Measurements from ENCODE around the gene PIP5K1B. TPM values are rescaled to one million over a fixed set of nuclear protein-coding genes. Genes with fewer than 3 reads are reported as not detected.

Gene PIP5K1B
- total RNA-seq, 1 experiment from 2014 or later, result not detected

- no peaks in the 10 kb centered on the region for H3K79me2 ChIP-seq (ENCODE audit: low read length)
- H3F3A ChIP-seq (ENCODE audit: low read length, unreplicated experiment), result no peaks in the 10 kb centered on the region
- POLR2A ChIA-PET (ENCODE audit: unreplicated experiment), result no interaction called here
- peaks cover 45% of the 10 kb centered on the region for H3K27me3 ChIP-seq (ENCODE audit: low read length)
- ATAC-seq (no peak), DNase-seq (no peak)
- intact Hi-C loops (cut with micrococcal nuclease), result no loop called here
- no peak overlapping the region for H3K4me2 ChIP-seq (ENCODE audit: low read length)
- H3K9me3 ChIP-seq (ENCODE audit: low read length), result no peaks in the 10 kb centered on the region
- H3K9me2 ChIP-seq (replicated peaks; ENCODE audit: low read length), result no peaks in the 10 kb centered on the region
- no peak overlapping the region for H3K4me3 ChIP-seq (ENCODE audit: low read length)
- H4K20me1 ChIP-seq (ENCODE audit: low read length), result no peaks in the 10 kb centered on the region
- no peak overlapping the region for H2AFZ ChIP-seq (ENCODE audit: low read length)
- H3K4me1 ChIP-seq (ENCODE audit: insufficient read depth, low read length), result no peaks in the 10 kb centered on the region
- no peaks in the 10 kb centered on the region for H3K36me3 ChIP-seq (ENCODE audit: low read depth, low read length)
- BruUV-seq (replicated peaks), result no TSS peak
- no peak for TF ChIP-seq EZH2 (IDR thresholded peaks at IDR 0.05; ENCODE audit: low read length, unreplicated experiment)
- no peak for TF ChIP-seq CTCF (conservative IDR thresholded peaks at IDR 0.05; ENCODE audit: low read depth, low read length)
- no peak for TF ChIP-seq EZH2phosphoT487 (IDR thresholded peaks at IDR 0.05; ENCODE audit: borderline replicate concordance, low read length)
- H3K27ac ChIP-seq (ENCODE audit: low read length), result no peak overlapping the region
- no peak overlapping the region for H3K9ac ChIP-seq (ENCODE audit: low read length)
- CTCF ChIA-PET, result no interaction called here
Measured at GRCh38 chr9:68768619-68769018, 63.6 kb downstream of the PIP5K1B start.

GRCh38 chr9:68769852-68770251, 64.8 kb downstream of the PIP5K1B start:
- no peaks in the 10 kb centered on the region for H3K36me3 ChIP-seq (ENCODE audit: low read depth, low read length)
- no peaks in the 10 kb centered on the region for H4K20me1 ChIP-seq (ENCODE audit: low read length)
- intact Hi-C loops (cut with micrococcal nuclease), result no loop called here
- POLR2A ChIA-PET (ENCODE audit: unreplicated experiment), result interaction anchor here (0.8 kb wide), 1 partner anchor 47 kb away, joined by 9 read pairs; no protein-coding TSS in a partner anchor
- H3K79me2 ChIP-seq (ENCODE audit: low read length), result no peaks in the 10 kb centered on the region
- H3K4me3 ChIP-seq (ENCODE audit: low read length), result no peak overlapping the region
- H2AFZ ChIP-seq (ENCODE audit: low read length), result no peak overlapping the region
- TF ChIP-seq CTCF (conservative IDR thresholded peaks at IDR 0.05; ENCODE audit: low read depth, low read length), result no peak
- no peak for TF ChIP-seq EZH2phosphoT487 (IDR thresholded peaks at IDR 0.05; ENCODE audit: borderline replicate concordance, low read length)
- TF ChIP-seq EZH2 (IDR thresholded peaks at IDR 0.05; ENCODE audit: low read length, unreplicated experiment), result no peak
- BruUV-seq (replicated peaks), result no TSS peak
- H3K4me1 ChIP-seq (ENCODE audit: insufficient read depth, low read length), result no peaks in the 10 kb centered on the region
- H3K9ac ChIP-seq (ENCODE audit: low read length), result no peak overlapping the region
- H3K27ac ChIP-seq (ENCODE audit: low read length), result no peak overlapping the region
- H3K9me3 ChIP-seq (ENCODE audit: low read length), result no peaks in the 10 kb centered on the region
- H3F3A ChIP-seq (ENCODE audit: low read length, unreplicated experiment), result no peaks in the 10 kb centered on the region
- ATAC-seq (no peak), DNase-seq (no peak)
- H3K27me3 ChIP-seq (ENCODE audit: low read length), result peaks cover 54% of the 10 kb centered on the region
- H3K4me2 ChIP-seq (ENCODE audit: low read length), result no peak overlapping the region
- CTCF ChIA-PET, result no interaction called here
- no peaks in the 10 kb centered on the region for H3K9me2 ChIP-seq (replicated peaks; ENCODE audit: low read length)

- Histone ChIP-seq H3K27ac (ENCODE audit: low read length) (no peak overlapping the region), H3K4me3 (ENCODE audit: low read length) (no peak overlapping the region), H3K27me3 (ENCODE audit: low read length) (peaks cover 58% of the 10 kb centered on the region), H4K20me1 (ENCODE audit: low read length) (no peaks in the 10 kb centered on the region), H3K79me2 (ENCODE audit: low read length) (no peaks in the 10 kb centered on the region), H3K4me2 (ENCODE audit: low read length) (no peak overlapping the region), H3K4me1 (ENCODE audit: insufficient read depth, low read length) (no peaks in the 10 kb centered on the region), H3K9me3 (ENCODE audit: low read length) (no peaks in the 10 kb centered on the region), H3F3A (ENCODE audit: low read length, unreplicated experiment) (no peaks in the 10 kb centered on the region), H3K9ac (ENCODE audit: low read length) (no peak overlapping the region), H2AFZ (ENCODE audit: low read length) (no peak overlapping the region), H3K9me2 (replicated peaks; ENCODE audit: low read length) (no peaks in the 10 kb centered on the region), H3K36me3 (ENCODE audit: low read depth, low read length) (no peaks in the 10 kb centered on the region)
- no peak for TF ChIP-seq CTCF (conservative IDR thresholded peaks at IDR 0.05; ENCODE audit: low read depth, low read length)
- TF ChIP-seq EZH2 (IDR thresholded peaks at IDR 0.05; ENCODE audit: low read length, unreplicated experiment), result no peak
- TF ChIP-seq EZH2phosphoT487 (IDR thresholded peaks at IDR 0.05; ENCODE audit: borderline replicate concordance, low read length), result no peak
- intact Hi-C loops (cut with micrococcal nuclease), result no loop called here
- no TSS peak for BruUV-seq (replicated peaks)
- ATAC-seq (no peak), DNase-seq (no peak)
- CTCF ChIA-PET, result no interaction called here
- POLR2A ChIA-PET (ENCODE audit: unreplicated experiment), result no interaction called here
Measured at GRCh38 chr9:68771376-68771775, 66.3 kb downstream of the PIP5K1B start.

Measured in PC-3 (cell line).